ENCODE data around the gene RAMP1.

The RAMP1 gene

GRCh38 chr2:237956402-237956736, 96.9 kb downstream of the RAMP1 start:
- no peak for DNase-seq

DNA sequence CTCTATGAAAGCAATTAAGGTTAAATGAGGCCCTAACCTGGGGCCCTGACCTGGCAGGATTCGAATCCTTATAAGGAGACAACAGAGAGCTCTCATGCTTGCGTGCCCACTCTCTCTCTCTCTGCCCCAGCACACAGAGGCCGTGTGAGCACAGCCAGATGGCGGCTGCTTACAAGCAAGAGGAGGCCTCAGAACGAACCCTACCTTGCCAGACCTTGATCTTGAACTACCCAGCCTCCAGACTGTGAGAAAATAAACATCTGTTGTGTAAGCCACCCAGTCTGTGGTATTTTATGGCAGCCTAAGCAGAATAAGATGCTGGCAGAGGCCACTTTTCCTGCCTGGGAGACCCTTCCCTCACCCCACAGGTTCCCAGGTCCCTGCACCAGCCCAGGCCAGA, 102.2 kb downstream of the RAMP1 start:
- no peak for DNase-seq
